A204.1 (cell line): ENCODE results near the gene AK5.

Experiments
- FAIRE-seq: peaks from 2 replicates; lab custom pipeline; 2012; peaks lifted over from hg19 to GRCh38; lab: Jason Lieb, UNC

AK5 gene

GRCh38 chr1:77438236-77438913 is 156.6 kb downstream of the AK5 start:
- FAIRE-seq, result no peak

- FAIRE-seq, result no peak
These were observed 165.2 kb downstream of the AK5 start for GRCh38 chr1:77446841-77447555.

DNA sequence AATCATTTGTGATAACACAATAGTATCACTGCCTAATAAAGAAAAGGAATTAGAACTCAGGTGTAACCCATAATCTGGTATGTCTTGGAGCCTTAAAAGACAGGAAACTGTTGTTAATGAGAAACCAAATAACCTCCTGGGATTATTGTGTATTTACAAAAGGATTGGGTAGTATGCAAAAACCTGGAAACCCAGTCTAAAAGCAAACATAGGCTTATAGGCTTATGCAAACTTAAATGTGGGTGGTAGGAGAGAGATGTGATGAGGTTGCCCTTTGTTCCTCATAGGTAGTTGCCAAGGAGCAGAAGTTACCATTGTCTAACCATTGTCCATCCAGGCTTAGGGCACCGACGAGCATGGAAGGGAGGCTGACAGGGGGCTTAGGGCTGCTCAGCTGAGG is 165.8 kb downstream of the AK5 start:
- no peak for FAIRE-seq

DNA sequence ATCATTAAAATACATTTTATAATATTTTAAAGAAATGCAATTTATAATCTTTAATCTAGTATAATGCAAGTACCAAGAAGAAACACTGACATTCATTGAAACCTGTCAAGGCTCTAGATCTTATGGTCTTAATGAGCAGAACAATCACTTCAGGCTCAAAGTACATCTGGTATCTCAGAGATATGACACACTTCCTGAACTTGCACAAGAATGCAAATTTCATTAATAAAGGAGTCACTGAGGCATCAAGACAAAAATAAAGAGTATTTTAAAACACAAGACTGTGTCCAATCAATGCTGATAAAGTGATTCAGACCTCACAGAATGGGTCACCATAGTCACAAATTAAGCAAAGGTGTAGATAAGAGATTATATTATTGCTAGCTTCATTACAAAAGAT is 178.1 kb downstream of the AK5 start:
- FAIRE-seq, result no peak

DNA sequence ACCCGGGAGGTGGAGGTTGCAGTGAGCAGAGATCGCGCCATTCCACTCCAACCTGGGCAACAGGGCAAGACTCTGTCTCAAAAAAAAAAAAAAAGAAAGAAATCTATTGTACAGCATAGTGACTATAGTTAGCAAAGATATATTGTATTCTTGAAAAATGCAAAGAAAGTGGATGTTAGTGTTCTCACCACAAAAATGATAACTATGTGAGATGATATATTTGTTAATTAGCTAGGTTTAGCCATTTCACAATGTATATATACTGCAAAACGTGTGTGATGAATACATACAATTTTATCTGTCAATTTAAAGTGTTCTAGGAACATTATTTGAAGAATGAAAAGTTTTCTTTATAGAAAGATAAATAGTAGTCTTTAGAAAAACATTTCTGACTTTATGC is 179.9 kb downstream of the AK5 start:
- no peak for FAIRE-seq

DNA sequence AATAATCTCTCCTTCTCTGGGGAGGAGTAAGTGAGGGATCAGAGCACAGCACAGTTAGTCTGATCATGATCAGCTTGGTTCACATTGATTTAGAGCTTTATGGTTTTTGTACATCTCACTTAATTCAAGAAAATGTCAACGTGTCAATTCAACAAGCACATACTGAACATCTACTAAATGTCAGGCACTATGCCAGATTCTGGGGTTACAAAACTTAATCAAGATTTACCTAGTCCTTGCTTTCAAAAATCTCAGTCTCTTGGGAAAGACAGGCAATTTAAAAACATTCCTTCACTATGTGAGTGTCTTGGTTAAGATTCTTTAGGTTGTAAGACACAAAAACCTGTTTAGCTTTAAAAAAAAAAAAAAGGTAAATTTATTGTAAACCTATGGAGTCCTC is 181.4 kb downstream of the AK5 start:
- no peak for FAIRE-seq

DNA sequence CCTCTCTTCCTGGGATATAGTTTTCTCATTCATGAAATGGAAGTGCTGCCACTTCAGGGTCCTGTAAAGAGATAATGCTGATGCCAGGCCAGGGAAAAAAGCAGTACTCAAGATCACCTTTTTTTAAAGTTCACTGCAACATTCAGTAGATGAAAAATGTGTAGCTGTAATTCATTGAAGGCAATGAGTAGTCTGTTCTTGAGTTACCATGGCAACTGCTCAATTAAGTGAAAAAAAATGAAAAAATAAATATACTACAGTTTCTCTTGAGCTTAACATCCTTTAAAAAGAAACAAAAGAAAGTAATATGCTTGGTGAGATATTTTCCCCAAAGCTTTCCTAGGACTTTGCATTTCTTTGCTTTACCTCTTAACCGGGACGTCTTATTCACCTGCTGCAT is 183.3 kb downstream of the AK5 start:
- FAIRE-seq, result no peak

GRCh38 chr1:77465922-77466321 is 184.1 kb downstream of the AK5 start:
- no peak for FAIRE-seq

- FAIRE-seq, result no peak
These were observed 185.3 kb downstream of the AK5 start for GRCh38 chr1:77467021-77467595.

GRCh38 chr1:77467741-77468140 is 185.9 kb downstream of the AK5 start:
- no peak for FAIRE-seq

DNA sequence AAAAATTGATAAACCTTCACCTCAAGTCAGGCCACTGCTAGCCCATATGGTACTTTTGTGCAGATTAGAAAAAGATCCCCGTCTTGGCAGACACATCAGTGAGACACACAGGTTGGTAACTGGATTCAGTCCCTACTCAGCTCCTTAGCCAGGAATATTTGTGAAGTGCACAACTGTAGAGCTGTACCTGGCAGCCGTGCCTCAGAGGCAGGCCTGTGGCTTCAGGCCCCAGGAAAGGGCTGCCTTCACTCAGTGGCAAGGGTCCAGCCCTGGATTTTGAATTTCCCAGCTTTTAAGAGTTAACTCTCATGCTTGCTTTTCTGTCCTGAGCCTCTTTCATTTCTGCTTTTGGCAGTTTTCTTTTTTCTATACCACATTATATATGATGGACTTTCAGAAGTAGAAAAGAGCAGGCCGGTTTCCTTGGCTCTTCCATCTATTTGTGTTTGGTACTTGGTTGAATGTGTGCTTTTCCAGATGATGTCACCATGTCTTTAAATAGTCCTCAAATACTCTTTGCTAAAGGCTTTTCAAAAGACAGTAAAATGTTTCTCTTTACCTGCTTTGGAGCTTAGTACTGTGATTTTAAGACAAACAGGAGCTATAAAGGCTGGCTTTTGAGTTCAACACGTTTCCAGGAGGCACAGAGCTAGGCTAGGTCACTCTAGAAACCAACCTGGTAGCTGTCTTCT is 186.6 kb downstream of the AK5 start:
- FAIRE-seq, result no peak

DNA sequence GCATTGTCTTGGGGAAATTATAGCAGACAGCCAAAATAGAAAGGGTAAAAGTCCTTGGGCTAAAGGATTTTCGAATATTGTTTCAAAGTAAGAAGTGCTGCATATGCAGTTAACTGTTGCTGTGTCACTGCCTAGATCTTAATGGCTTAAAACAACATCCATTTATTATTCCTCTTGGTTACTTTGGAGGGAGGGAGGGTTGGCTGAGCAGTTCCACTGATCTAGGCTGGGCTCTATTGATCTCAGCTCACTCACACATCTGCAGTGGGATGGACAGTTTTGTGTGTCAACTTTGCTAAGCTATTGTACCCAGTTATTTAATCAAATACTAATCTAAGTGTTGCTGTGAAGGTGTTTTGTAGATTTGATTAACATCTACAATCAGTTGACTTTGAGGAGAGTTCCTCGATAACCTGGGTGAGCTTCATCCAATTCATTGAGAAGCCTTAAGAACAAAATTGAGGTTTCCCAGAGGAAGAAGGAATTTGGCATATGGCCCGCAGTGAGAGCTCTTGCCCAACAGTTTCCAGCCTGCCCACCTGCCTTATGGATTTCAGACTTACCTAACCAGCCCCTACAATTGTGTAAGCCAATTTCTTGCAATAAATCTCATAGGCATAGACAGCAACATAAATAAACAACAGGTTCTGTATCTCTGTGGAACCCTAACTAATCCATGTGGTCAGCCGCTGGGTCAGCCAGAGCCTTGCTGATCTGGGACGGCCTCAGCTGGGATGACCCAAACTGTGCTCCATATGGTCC is 187.3 kb downstream of the AK5 start:
- FAIRE-seq, result no peak

DNA sequence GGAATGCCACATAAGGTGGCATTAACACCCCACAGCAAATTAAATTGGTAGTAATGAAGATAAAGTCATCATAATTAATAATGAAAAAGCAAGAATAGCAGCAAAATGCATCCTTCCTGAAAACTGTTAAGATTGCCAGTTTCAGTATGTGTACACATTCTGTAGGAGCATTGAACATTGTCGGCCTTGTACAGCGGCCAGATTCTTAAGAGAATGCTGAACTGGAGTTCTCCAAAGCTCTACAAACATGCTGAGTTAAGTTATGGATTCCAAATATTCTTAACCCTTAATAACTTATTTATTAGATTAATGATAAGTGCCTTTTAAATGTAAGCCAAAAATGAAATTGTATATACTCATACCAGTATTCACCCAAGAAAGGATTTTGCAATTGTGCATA is 189.9 kb downstream of the AK5 start:
- FAIRE-seq, result no peak

DNA sequence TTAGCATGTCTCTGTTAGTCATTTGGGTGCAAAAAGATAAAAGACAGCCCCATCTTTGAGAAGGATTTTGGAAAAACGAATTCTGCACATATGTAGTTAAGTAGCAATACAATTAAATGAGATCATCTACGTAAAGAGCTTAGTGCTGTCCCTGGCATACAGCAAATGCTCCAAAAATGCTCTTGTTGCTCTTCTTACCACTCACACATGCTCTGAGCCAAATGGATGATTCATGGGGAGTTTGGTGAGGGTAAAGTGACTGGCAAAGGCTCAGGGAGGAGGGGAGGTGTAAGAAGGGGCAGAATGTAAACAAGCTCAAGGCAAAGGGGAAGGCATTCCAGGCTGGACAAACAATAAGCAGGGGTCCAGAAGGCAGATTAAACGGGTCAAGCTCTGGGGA is 191.9 kb downstream of the AK5 start:
- FAIRE-seq, result no peak

DNA sequence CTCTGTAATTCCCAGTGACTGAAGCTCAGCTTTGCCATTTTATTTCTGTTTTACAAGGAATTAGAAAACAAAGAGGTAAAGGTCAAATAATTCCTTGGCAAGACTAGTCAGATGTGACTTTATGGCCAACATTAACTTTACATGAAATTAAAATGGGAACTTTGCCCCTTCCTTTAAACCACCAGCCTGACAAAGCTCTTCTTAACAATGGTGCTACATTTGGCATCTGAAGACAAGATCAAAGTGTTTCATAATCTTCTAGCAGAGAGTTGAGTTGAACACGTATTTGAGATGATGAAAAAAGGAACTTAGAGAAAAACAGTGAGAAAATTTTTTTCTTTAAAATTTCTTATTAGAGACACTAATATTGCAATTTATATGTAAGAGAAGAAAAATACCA is 193.8 kb downstream of the AK5 start:
- FAIRE-seq, result no peak

GRCh38 chr1:77476475-77476874 is 194.7 kb downstream of the AK5 start:
- FAIRE-seq, result no peak

GRCh38 chr1:77484334-77484733 is 202.5 kb downstream of the AK5 start:
- no peak for FAIRE-seq

DNA sequence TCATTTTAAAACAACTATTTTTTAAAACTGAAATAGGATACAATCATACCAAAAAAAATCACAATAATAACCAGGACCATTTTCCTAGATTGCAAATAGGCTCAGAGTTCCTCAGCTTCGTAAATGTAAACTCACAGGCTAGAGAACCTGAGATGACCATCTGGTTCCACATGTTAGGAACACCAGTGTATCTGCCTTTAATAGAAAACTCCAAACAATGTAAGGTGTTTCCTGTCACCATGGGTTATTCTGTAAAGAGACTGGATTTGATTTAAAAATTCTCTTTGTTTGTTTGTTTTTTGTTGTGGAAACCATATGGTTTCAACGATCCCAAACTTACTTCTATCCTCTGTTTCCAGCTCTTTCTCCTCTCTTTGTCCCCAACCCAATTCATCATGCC is 203.1 kb downstream of the AK5 start:
- no peak for FAIRE-seq

DNA sequence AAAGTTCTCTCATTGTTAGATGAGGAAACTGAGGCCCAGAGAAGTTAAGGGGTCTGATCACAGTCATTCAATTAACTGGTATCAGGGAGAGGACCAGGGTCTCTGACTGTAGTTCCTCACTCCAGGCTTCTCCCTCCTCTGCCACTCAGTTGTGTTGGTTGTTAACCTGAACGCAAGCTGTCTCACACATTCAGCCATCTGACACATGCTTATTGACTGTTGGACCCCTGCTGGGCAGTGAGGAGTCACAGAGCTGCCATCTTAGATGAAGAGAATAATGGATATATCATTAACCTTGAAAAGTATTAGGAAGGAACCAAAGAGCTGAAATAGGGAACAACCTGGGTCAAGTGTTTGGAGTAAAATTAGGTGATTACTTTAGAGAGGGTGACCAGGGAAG is 205.8 kb downstream of the AK5 start:
- no peak for FAIRE-seq

GRCh38 chr1:77489910-77490309 is 208.1 kb downstream of the AK5 start:
- FAIRE-seq, result no peak

- no peak for FAIRE-seq
These were observed 212.2 kb downstream of the AK5 start for GRCh38 chr1:77494026-77494425.

GRCh38 chr1:77498918-77499317 is 217.1 kb downstream of the AK5 start:
- FAIRE-seq, result no peak

DNA sequence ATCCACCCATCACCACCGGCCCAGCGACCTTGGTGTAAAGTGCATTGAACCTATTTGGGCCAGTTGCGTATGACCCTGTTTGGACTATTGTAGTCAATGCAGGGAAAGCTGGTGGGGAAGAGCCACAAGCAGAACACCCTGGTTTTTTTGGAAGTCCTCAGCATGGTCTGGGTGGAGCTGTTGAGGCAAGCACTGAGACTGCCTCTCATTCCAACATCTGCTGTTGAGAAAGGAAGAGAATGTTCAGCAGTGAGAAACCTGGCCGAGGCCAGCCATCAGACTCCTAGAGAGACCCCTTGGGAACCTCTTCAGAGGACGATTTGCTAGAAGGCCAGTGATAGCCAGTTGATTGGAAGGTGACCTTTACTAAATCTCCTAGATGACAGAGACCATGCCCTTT is 217.6 kb downstream of the AK5 start:
- FAIRE-seq, result no peak
